HFFc6 (cell line): Measurements from ENCODE around the gene GLIS1. TPM values are rescaled to one million over a fixed set of nuclear protein-coding genes. Genes with fewer than 3 reads are reported as not detected.

Source experiments
- DNase-seq: peaks from one replicate; pipeline ENCODE4 v3.0.0-alpha.2; 2018
- H3K27ac Mint-ChIP-seq: 2 replicates; pipeline ENCODE4 v1.8.0; 2020; ENCODE audit warnings: mild to moderate bottlenecking, mixed read lengths
- H3K27me3 Mint-ChIP-seq: 2 replicates; pipeline ENCODE4 v1.8.0; 2021; ENCODE audit warnings: mild to moderate bottlenecking, moderate library complexity, mixed read lengths; ENCODE audit not compliant: insufficient read depth
- H3K36me3 Mint-ChIP-seq: 2 replicates; pipeline ENCODE4 v1.8.0; 2021; ENCODE audit warnings: low read depth, mixed read lengths
- H3K4me1 Mint-ChIP-seq: 2 replicates; pipeline ENCODE4 v1.8.0; 2020; ENCODE audit warnings: low read depth, mixed read lengths
- H3K4me3 Mint-ChIP-seq: 2 replicates; pipeline ENCODE4 v1.8.0; 2020; ENCODE audit warnings: mild to moderate bottlenecking, moderate library complexity, mixed read lengths
- H3K9me3 Mint-ChIP-seq: 2 replicates; pipeline ENCODE4 v1.8.0; 2020; ENCODE audit warnings: mild to moderate bottlenecking, mixed read lengths
- total RNA-seq, 6 experiments: library from RNA; stranded (reverse); fragmentation: NEBNext Ultra II Directional; extraction: Animal tissue kit (Norgen Biotek cat#: 25700); gene quantifications; 2 replicates in 1 of 6; 3 replicates in 5 of 6; pipeline ENCODE4 v1.2.3, GENCODE V29; 2021
- TF ChIP-seq, protein P1 (sequence below): fragments of 200-600 bp; sonication (generic); IDR thresholded peaks from 2 replicates; pipeline ENCODE4 v1.5.0; 2021; ENCODE audit warnings: antibody characterized with exemption, mild to moderate bottlenecking

GLIS1 gene
- total RNA-seq, 6 experiments from 2014 or later, result 1.1 to 1.9 (median 1.2) TPM

DNA sequence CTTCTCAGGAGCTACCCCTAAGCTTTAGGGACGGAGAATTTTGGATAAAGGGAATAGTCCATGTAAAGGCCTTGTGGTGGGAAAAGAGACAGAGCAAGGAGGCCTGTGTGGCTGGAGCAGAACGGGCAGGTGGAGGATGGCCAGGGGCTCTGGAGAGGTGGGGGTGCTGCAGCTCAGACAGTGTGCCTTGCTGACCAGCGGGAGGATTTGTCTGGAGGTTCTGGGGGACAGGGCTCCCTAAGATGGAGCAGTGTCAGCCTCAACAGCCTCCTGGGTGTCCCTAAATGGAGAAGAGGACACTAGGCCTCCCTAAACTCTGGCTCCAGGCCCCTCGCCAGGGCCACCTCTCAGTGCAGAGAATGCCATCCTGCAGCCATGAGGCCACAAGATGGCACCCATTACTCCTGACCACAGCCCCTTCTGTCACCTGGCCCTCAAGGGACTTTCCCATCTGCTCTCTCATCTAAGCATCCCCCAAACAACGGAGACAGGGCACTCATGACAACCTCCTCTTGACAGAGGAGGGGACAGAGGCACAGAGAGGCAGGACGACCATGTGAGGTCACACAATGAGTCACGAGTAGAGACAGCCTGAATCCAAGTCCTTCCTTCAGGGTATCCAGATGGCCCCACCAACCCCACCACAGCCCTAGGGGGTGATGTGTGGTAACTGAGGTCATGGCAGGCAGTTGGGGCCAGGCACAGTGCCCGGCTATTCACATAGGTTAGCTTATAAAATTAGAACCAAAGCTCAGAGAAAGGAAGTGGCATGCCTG is 185.0 kb downstream of the GLIS1 start:
- Mint-ChIP-seq H3K4me1 (peaks cover 5% of the 10 kb centered on the region), H3K36me3 (no peaks in the 10 kb centered on the region), H3K9me3 (no peaks in the 10 kb centered on the region), H3K27ac (no peak overlapping the region), H3K27me3 (peaks cover 6% of the 10 kb centered on the region), H3K4me3 (no peak overlapping the region)
- DNase-seq, result no peak
- TF ChIP-seq, protein P1, sequence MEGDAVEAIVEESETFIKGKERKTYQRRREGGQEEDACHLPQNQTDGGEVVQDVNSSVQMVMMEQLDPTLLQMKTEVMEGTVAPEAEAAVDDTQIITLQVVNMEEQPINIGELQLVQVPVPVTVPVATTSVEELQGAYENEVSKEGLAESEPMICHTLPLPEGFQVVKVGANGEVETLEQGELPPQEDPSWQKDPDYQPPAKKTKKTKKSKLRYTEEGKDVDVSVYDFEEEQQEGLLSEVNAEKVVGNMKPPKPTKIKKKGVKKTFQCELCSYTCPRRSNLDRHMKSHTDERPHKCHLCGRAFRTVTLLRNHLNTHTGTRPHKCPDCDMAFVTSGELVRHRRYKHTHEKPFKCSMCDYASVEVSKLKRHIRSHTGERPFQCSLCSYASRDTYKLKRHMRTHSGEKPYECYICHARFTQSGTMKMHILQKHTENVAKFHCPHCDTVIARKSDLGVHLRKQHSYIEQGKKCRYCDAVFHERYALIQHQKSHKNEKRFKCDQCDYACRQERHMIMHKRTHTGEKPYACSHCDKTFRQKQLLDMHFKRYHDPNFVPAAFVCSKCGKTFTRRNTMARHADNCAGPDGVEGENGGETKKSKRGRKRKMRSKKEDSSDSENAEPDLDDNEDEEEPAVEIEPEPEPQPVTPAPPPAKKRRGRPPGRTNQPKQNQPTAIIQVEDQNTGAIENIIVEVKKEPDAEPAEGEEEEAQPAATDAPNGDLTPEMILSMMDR, result no peak

DNA sequence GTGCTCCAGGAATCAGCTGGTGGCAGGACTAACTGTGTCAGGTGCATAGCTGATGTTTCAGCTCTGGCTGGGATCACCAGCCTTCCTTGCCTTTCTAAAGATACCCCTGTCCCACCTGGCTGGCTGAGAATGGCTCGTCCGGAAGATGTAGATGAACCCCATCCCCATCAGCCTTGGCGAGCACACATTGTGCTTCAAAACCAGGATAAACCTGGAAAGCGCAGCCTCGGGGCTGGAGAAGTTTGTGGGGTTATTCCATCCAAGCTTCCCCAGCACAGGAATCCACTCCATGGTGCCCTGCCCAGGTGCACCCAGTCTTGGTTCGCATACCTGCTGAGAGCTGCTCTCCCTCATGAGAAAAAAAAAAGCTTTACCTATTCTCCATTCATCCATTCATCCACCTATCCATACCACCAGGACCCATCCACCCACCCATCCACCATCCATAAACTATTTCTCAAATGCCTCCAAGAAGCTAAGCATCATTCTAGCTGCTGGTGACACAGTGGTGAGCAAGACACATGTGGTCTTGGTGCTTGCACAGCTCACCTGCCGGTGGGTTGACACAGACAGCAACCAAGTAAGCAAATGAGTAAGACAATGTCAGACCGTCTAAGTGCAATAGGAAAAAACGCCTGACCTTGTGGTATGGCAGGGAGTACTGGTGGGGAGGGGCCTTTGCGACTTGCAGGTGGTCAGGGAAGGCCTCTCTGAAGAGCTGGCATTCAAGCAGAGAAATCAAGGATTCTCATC is 185.8 kb downstream of the GLIS1 start:
- Mint-ChIP-seq H3K4me1 (peaks cover 5% of the 10 kb centered on the region), H3K4me3 (no peak overlapping the region), H3K36me3 (no peaks in the 10 kb centered on the region), H3K27me3 (peaks cover 6% of the 10 kb centered on the region), H3K27ac (no peak overlapping the region), H3K9me3 (no peaks in the 10 kb centered on the region)
- TF ChIP-seq, protein P1, result no peak
- no peak for DNase-seq

DNA sequence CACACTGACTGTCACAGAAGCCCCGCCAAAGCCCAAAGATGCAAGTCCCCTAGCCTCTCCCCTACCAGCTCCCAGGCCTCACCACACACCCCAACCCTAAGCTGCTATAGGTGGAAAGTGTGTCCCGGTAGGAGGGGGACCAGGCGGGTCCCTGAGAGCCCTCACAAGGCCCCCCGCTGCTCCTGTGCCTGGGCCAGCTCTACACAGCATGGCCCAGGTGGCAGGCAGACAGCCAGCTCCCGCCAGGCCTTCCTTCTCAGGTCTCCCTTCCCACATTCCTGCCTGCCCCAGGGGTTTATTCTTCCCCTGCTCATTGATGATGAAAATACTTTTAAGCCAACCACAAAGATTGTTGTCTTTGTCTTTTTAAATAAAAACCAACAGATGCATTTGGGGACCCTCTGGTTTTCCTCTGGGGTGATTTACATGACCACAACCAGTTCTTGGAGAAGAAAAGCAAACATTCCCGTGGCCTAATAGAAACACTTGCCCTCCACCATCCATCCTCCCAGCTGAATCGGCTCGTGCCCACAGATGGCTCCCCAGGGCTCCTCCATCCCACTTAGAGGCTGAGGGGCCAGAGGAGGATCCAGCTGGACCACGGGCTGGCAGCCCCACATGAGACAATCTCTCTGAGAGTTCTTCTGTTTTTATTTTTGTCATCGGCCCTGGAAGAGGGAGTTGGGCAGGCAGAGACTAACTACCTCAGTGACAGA is 186.7 kb downstream of the GLIS1 start:
- H3K4me1 Mint-ChIP-seq, result peaks cover 5% of the 10 kb centered on the region
- H3K36me3 Mint-ChIP-seq, result no peaks in the 10 kb centered on the region
- no peaks in the 10 kb centered on the region for H3K9me3 Mint-ChIP-seq
- TF ChIP-seq, protein P1, result no peak
- H3K27ac Mint-ChIP-seq, result no peak overlapping the region
- H3K27me3 Mint-ChIP-seq, result peaks cover 6% of the 10 kb centered on the region
- H3K4me3 Mint-ChIP-seq, result no peak overlapping the region
- no peak for DNase-seq

DNA sequence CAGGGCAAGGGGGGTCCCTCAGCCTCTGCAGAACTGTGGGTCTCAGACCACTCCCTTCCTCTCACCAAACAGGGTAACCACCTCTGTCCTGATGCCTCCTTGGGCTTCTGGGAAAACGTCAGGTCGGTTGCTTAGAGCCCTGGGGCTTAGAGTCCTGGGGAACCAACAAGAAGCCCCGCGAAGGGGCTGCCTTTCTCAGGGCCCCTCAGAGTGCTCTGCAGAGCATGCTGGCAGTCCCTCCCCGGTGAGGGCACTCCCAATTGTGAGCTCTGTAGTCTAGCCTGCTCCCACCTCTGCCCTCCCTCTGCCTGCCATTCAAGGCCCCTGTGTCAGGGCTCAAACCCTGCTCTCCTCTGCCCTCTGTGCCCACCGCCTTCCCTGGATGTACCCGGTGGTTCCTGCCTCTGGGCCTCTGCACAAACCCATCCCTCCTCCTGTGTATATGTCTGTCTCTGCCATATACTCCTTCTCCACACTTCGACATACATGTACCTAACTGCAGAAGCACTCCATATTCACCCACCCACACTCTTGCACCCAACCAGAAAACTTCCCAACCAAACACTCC is 187.5 kb downstream of the GLIS1 start:
- Mint-ChIP-seq H3K4me3 (no peak overlapping the region), H3K27ac (no peak overlapping the region), H3K27me3 (peaks cover 6% of the 10 kb centered on the region)

More for the DNA sequence above, 187.5 kb downstream of the GLIS1 start:
- DNase-seq, result no peak
- Mint-ChIP-seq H3K4me1 (peaks cover 5% of the 10 kb centered on the region), H3K36me3 (no peaks in the 10 kb centered on the region), H3K9me3 (no peaks in the 10 kb centered on the region)
- TF ChIP-seq, protein P1, result no peak
